GM18951 (cell line): ENCODE results near the gene CTTNBP2NL.
"Not testable (repeated sequence)": the region's sequence is repeated elsewhere in the genome, so short reads cannot be mapped to it uniquely, and the experiment has no call there.

Source experiments
- POLR2A ChIP-seq: IDR thresholded peaks from 4 replicates; pipeline ENCODE4 v1.6.1; 2011; ENCODE audit warnings: mild to moderate bottlenecking; ENCODE audit not compliant: insufficient read length, insufficient read depth; ENCODE audit errors: extremely low read depth
- in situ Hi-C: fragments of 300-500 bp; cut with MboI; formaldehyde crosslinking; loops from one replicate; pipeline ENCODE4 v1.12.0; 2022; ENCODE audit warnings: low sequenced_read_pairs, mixed read lengths, inconsistent platforms; ENCODE audit not compliant: unreplicated experiment

CTTNBP2NL gene

DNA sequence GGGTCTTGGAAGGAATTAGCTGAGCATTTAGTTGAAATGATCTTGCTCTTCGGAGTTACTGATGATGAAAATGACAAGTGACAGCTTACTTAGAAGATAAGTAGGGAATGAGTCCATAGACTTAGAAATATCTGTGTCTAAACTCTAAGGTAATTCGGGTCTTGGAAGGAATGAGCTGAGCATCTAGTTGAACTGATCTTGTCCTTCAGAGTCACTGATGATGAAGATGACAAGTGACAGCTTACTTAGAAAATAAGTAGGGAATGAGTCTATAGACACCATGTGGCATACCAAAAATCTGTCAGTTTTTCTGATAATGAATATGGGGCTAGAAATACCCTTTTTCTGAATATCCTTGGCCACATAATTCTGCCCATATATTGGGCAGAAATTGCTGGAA is 14.7 kb downstream of the CTTNBP2NL start:
- in situ Hi-C loops: no loop called here
- TF ChIP-seq POLR2A: no peak

DNA sequence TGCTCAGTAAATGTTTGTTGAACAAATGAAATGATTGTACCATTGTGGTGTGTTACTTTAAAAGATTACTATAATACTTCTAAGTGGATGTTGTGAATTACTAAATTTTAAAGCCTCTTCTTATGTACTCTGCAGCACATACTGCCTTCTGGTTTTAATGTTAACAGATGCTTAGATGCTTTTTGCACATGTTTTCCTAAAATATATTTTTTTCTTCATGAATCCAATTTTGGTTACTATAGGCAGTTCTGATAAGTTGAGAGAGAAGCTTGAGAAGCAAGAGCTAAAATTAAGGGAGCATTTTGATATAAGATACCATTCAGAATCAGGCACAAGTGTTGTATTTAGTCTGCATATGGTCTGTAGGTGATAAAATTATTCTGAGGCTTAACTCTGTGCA is 21.3 kb downstream of the CTTNBP2NL start:
- no peak for TF ChIP-seq POLR2A
- in situ Hi-C loops: no loop called here

DNA sequence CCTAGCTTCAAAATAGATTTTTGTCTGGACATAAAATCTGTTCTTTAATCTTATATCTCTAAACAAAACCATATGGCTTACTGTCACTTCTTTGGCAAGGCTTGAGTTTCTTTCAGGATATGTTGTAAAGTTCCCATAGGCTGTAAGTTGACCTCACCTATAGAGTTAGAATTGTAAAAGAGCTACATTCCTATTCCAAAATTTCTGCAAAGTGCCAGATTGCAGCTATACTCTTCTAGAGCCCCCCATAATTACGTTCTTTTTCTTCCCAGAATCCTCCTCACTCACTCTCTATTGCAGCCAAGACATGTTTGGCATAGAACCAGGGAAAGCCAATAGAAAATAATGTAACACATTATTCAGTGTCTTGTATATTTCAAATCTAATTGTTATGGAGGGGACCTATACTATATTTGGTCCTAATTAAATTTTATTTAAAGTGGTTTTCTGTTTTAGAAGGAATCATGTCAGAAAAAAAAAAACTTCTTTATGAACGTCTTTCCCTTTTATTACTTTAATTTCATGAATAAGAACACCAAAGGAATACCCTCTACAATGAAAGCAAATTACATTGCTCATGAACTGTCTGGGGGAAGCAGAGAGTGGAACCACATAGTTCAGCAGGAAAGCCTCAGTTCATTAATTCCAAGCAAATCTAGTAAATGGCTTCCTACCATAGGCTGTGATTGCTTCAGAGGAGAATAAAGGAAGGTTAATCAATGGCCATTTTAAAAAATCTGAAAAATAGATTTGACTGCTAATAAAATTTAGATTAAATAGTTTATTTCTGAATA is 22.3 kb downstream of the CTTNBP2NL start:
- in situ Hi-C loops: no loop called here
- no peak for TF ChIP-seq POLR2A

DNA sequence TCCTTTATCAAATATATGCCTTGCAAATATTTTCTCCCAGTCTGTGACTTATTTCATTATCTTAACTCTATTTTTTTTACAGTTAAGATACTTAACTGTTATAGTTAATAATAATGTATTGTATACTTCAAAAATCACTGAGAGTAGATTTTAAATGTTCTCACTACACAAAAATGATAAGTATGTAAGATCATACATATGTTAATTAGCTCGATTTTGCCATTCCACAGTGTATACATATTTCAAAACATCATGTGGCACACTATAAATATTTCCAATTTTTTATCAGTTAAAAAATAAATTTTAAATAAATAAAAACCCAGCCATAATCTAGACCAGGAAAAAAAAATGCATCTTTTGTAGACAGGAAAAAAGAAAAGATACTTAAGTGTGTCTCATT is 27.2 kb downstream of the CTTNBP2NL start:
- in situ Hi-C loops: no loop called here

DNA sequence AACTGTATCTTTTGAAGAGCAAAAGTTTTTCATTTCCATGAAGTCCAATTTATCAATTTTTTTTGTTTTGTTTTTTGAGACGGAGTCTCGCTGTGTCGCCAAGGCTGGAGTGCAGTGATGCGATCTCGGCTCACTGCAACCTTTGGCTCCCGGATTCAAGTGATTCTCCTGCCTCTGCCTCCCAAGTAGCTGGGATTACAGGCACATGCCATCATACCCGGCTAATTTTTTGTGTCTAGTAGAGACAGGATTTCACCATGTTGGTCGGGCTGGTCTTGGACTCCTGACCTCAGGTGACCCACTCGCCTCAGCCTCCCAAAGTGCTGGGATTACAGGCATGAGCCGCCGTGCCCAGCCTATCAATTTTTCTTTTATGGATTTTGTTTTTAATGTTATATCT is 27.7 kb downstream of the CTTNBP2NL start:
- in situ Hi-C loops: not testable (repeated sequence)

More for the DNA sequence above, 27.2 kb downstream of the CTTNBP2NL start:
- no peak for TF ChIP-seq POLR2A

DNA sequence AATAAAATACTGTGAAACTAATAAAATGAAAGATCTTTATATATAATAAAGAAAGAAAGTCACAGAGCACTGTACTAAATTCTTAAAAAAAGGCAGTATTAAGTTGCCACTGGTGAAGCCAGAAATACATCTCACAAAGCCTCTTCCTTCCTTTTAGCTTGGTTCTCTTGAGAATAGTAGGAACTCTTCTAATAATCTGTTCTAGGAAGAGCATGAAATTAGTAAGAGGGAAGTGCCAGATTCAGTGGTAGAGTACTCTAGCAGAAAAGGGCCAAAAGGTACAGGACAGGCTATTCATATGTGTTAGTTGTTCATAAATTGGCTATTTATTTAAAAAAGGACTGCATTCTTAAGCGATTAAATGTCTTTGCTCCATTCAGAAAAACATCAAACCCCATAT is 33.7 kb downstream of the CTTNBP2NL start:
- in situ Hi-C loops: no loop called here
- TF ChIP-seq POLR2A: no peak

DNA sequence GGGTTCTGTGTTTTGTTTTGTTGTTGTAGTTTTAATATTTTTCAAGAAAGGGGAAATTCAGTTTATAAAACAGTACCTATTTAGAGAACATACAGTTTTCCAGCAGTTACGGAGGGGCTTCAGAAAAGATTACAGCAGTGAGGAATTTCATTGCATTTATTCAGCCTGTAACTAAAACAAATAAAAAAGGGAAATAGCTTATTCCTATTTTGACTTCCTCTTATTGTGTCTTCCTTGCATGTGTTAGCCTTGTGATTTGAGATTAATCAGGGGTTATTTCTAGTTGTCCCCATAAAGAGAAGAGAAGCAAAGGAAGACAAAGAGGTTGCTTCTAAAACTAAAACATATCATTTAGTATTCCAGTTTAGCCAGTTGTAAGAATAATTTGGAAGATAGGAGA is 35.0 kb downstream of the CTTNBP2NL start:
- no peak for TF ChIP-seq POLR2A
- in situ Hi-C loops: no loop called here

DNA sequence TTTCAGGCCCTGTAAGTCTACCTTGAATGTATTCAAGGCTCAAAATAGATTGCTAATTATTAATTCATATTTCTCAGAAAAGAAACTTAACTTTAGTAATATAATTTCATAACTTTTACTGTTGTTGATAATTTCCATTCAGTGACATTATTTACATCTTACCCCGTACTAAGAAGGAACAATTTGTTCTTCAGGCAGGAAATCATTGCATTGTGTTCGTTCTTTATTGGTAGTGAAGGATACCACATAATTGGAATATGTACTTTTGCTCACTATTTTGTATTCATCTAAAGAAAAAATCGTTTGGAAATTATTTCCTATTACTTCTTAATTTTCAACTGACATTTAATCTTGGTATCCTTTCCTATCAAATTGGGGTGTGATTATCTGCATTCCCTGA is 39.4 kb downstream of the CTTNBP2NL start:
- in situ Hi-C loops: no loop called here
- no peak for TF ChIP-seq POLR2A

DNA sequence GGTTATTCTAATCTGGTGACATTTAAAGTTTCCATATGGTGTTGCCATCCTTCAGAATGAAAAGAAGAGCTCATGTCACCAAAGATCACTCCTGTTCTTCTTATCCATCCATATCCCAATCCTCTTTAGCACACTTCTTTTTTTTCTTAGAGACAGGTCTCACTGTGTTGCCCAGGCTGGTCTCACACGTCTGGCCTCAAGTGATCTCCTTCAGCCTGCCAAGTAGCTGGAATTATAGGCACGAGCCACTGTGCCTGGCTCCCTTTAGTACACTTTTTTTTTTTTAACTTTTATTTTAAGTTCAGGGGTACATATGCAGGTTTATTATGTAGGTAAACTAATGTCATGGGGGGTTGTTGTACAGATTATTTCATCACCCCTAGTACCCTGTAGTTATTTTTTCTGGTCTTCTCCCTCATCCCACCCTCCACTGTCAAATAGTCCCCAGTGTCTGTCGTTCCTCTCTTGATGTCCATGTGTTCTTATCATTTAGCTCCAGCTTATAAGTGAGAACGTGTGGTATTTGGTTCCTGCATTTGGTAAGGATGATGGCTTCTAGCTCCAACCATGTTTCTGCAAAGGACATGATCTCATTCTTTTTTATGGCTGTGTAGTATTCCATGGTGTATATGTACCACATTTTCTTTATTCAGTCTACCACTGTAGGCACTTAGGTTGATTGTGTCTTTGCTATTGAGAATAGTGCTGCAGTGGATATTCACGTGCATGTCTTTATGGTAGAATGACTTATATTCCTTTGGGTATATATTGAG is 40.6 kb downstream of the CTTNBP2NL start:
- no peak for TF ChIP-seq POLR2A
- in situ Hi-C loops: no loop called here

DNA sequence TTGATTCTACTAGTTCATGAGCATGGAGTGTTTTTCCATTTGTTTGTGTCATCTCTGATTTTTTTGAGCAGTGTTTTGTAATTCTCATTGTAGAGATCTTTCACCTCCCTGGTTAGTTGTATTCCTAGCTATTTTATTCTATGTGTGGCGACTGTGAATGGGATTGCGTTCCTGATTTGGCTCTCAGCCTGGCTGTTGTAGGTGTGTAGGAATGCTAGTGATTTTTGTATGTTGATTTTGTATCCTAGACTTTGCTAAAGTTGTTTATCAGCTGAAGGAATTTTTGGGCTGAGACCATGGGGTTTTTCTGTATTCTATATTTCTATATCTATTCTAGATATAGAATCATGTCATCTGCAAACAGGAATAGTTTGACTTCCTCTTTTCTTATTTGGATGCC is 42.1 kb downstream of the CTTNBP2NL start:
- in situ Hi-C loops: not testable (repeated sequence)

DNA sequence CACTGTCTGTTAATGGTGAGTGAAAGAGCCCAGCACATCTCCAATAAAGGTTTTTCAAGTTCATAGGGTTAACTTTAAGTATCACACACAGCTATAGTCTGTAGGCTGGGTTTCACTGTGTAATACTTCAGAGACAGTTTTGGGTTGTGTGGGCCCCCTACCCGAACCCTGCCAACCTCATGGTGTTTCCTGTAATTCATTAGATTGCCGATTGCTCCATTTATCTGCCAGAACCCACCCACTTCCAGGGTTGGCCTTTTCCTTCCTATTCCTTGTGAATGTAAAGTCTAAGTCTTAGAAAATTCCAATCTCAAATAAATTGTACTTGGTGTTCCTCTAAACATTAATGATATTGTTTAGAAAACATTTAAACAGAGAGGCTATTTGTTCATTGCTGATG is 43.6 kb downstream of the CTTNBP2NL start:
- TF ChIP-seq POLR2A: no peak
- in situ Hi-C loops: no loop called here

DNA sequence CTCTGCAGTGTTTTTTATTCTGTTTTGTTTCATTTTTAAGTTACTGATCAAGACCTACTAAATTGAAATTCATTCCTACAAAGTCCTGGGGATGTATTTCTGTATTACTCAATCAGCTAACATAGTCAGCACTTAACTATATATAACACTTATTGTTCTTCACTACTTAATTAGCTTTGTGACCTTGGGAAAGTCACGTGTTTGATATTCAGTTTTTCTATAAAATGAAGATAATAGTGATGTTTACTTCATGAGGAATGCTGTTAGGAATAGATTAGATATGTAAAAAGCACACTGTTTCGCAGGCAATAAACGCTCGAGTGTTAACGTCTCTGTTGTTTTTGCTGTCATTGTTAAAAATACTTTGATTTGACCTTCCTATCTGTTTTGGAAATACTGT is 44.6 kb downstream of the CTTNBP2NL start:
- no peak for TF ChIP-seq POLR2A
- in situ Hi-C loops: no loop called here

DNA sequence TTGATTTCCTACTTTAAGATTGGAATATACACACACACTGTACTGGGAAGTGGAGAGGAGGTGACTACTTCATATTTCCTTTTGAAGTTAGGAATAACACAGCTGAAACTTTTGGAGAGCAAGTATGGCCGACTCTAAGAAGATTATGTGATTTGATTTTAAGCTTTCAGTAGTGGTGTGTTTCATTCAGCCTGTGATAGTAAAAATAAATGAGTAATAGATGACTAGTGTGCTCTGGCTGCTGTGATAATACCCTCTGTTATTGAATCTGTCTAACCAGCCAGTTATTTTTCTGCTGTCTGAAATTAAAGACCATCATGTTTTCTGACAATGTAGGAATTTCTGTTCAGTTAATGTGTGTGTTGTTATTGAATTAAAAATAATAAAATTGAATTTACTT is 48.3 kb downstream of the CTTNBP2NL start:
- TF ChIP-seq POLR2A: no peak
- in situ Hi-C loops: no loop called here

DNA sequence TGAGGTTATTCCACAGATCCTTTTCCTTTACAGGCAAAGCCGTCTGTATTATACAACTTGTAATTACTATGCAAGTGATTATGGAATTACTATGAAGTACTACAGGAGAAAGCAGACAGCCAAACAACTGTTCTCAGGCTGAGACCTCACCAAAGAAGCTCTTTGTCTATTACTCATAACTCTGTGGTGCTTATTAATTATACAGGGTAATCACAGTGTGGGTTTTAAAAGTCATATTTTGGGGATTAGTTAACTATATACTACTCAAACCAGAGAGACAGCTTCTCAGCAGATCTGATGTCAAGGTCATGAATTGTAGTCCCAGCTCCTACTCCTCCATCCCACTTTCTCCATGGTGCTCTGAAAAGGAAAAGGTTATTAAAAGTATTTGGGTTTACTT is 49.6 kb downstream of the CTTNBP2NL start:
- TF ChIP-seq POLR2A: no peak
- in situ Hi-C loops: no loop called here

DNA sequence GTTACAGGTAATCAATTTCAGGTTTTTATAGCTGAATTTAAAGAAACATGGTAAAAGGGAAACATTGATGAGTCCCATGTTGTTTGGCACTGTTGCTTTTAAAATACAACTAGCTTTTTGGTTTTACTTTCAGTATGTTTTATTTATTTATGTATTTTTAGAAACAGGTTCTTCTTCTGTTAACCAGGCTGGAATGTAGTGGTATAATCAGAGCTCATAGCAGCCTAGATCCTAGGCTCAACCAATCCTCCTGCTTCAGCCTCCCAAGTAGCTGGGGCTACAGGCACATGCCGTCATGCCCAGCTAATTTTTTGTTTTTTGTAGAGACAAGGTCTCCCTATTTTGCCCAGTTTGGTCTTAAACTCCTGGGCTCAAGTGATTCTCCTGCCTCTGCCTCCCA is 50.4 kb downstream of the CTTNBP2NL start:
- TF ChIP-seq POLR2A: no peak
- in situ Hi-C loops: no loop called here
